Astrocyte (in vitro differentiated cells and primary cell): ENCODE measurements around the gene SNX30. TPM values are rescaled to one million over a fixed set of nuclear protein-coding genes. Genes with fewer than 3 reads are reported as not detected.
A peak's percentile ranks its signal among the peaks of the same experiment; 100 is the strongest.

Source experiments
- DNase-seq: peaks from one replicate; pipeline ENCODE4 v3.0.0-alpha.2; 2010; ENCODE audit warnings: low read depth
- FAIRE-seq: peaks from 2 replicates; lab custom pipeline; 2011; peaks lifted over from hg19 to GRCh38; lab: Jason Lieb, UNC
- H2AFZ ChIP-seq: 2 replicates; pipeline ENCODE4 v1.6.0; 2012; ENCODE audit warnings: low read depth, low read length, inconsistent platforms
- H3K27ac ChIP-seq: 2 replicates; pipeline ENCODE4 v1.5.1; 2011; ENCODE audit warnings: low read depth, low read length, inconsistent platforms
- H3K27me3 ChIP-seq: 2 replicates; pipeline ENCODE4 v1.6.0; 2011; ENCODE audit warnings: low read length, inconsistent platforms; ENCODE audit not compliant: insufficient read depth
- H3K36me3 ChIP-seq: 2 replicates; pipeline ENCODE4 v1.5.1; 2011; ENCODE audit warnings: low read length, inconsistent platforms; ENCODE audit not compliant: insufficient read depth
- H3K4me1 ChIP-seq: 2 replicates; pipeline ENCODE4 v1.5.1; 2011; ENCODE audit warnings: low read length, inconsistent platforms; ENCODE audit not compliant: insufficient read depth
- H3K4me2 ChIP-seq: 2 replicates; pipeline ENCODE4 v1.6.0; 2012; ENCODE audit warnings: low read length, inconsistent platforms
- H3K4me3 ChIP-seq: 2 replicates; pipeline ENCODE4 v1.5.1; 2011; ENCODE audit warnings: low read depth, mild to moderate bottlenecking, low read length, inconsistent platforms; ENCODE audit not compliant: insufficient read depth
- H3K79me2 ChIP-seq: 2 replicates; pipeline ENCODE4 v1.6.0; 2012; ENCODE audit warnings: mild to moderate bottlenecking, low read length, inconsistent platforms; ENCODE audit not compliant: insufficient read depth
- H3K9ac ChIP-seq: 2 replicates; pipeline ENCODE4 v1.6.0; 2012; ENCODE audit warnings: mild to moderate bottlenecking, low read length, inconsistent platforms
- H3K9me3 ChIP-seq: 2 replicates; pipeline ENCODE4 v1.5.1; 2012; ENCODE audit warnings: low read depth, mild to moderate bottlenecking, low read length, inconsistent platforms; ENCODE audit not compliant: insufficient read depth
- H4K20me1 ChIP-seq: 2 replicates; pipeline ENCODE4 v1.6.0; 2012; ENCODE audit warnings: low read length, inconsistent platforms; ENCODE audit not compliant: insufficient read depth
- H3K27ac Mint-ChIP-seq: one replicate; pipeline ENCODE4 v1.8.0; 2021; ENCODE audit warnings: mild to moderate bottlenecking, mixed read lengths; ENCODE audit not compliant: unreplicated experiment
- H3K27me3 Mint-ChIP-seq: one replicate; pipeline ENCODE4 v1.8.0; 2021; ENCODE audit warnings: low read depth, mixed read lengths; ENCODE audit not compliant: unreplicated experiment
- H3K36me3 Mint-ChIP-seq: one replicate; pipeline ENCODE4 v1.8.0; 2021; ENCODE audit warnings: low read depth, mixed read lengths; ENCODE audit not compliant: unreplicated experiment
- H3K4me1 Mint-ChIP-seq: one replicate; pipeline ENCODE4 v1.8.0; 2021; ENCODE audit warnings: low read depth, mixed read lengths; ENCODE audit not compliant: unreplicated experiment
- H3K4me3 Mint-ChIP-seq: one replicate; pipeline ENCODE4 v1.8.0; 2021; ENCODE audit warnings: mild to moderate bottlenecking, moderate library complexity, mixed read lengths; ENCODE audit not compliant: unreplicated experiment
- H3K9me3 Mint-ChIP-seq: one replicate; pipeline ENCODE4 v1.8.0; 2021; ENCODE audit warnings: mild to moderate bottlenecking, mixed read lengths; ENCODE audit not compliant: unreplicated experiment
- EZH2 ChIP-seq: IDR thresholded peaks from 2 replicates; pipeline ENCODE4 v1.6.1; 2012; ENCODE audit warnings: mild to moderate bottlenecking, low read length, inconsistent platforms; ENCODE audit not compliant: insufficient read depth
- total RNA-seq: library from RNA; stranded (reverse); gene quantifications from 2 replicates; pipeline ENCODE4 v1.2.1, GENCODE V29; 2021
- TF ChIP-seq, protein P1 (sequence below): IDR thresholded peaks from 2 replicates; pipeline ENCODE4 v1.5.1; 2011; ENCODE audit warnings: low read depth, mild to moderate bottlenecking, inconsistent platforms, low read length, moderate library complexity; ENCODE audit not compliant: insufficient read depth

SNX30 gene
- total RNA-seq, 1 donor from 2014 or later, result 12.8 TPM

DNA sequence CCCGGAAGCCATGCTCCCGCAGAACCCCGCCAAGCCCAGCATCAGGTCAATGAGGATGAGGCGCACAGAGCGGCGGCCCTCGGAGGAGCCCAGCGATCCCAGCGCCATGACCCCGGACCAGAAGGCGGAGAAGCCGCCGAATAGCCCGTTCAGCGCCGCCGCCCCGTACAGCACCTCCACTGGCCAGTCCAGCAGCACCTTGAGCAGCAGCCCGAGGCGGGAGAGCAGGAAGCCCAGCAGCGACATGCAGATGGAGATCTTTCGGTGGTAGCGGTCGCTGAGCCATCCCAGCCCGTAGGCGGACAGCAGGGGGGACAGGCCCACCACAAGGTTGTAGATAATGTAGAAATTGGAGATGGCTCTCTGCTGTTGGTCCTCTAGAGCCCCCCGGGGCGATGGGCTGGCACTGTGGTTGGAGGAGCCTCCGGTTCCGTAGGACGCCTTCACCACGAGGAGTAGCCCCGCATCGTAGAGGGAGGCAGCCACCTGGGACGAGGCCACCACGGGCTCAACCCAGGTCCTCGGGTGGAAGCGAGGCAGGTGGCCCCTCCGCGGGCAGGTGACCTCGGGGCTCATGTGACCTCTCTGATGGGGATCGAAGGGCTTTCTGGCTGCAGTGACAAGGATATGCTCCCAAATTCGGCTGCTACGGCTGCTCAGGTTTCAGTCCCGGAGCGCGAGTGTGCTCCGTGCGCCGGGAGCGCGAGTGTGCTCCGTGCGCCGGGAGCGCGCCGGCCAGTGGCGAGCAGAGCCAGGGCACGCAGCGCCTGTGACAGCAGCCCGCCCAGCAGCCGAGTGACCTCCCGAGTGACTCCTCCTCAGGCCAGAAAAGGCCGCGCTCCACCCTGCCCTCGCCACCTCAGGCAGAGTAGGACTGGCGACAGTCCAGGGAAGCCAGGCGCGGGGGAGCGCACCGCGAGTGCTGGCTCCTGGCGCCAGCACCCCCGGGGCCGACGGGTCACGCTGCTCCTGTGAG is 139.8 kb downstream of the SNX30 start, which contains the start of gene SLC46A2:
SLC46A2 (minus strand) TSS at position 771 of the 976 bp plus-strand sequence; CDS start at position 576, 195 bp downstream.
- no peaks in the 10 kb centered on the region for H4K20me1 ChIP-seq

DNA sequence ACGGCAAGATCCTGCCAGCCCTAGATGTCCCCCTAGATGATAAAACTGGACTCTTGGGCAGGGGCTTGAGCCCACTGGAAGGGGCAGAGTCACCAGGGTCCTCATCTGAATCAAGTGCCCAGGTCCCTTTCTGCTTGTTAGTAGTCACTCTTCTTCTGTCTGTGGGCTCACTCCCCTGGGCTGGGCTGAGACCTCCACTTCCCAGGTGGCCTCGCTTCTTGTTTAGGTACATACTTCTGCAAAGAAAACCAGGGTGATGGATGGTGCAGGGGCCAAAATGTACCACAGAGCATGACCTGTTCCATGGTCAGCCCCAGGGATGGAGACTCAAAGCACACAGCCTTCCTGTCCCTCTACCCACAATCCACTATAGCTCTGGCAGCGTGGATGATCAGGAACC is 141.0 kb downstream of the SNX30 start:
- H3K27me3 Mint-ChIP-seq, result peaks cover 17% of the 10 kb centered on the region
- peaks cover 8% of the 10 kb centered on the region for H3K4me1 Mint-ChIP-seq
- no peak overlapping the region for H3K4me3 Mint-ChIP-seq
- peaks cover 5% of the 10 kb centered on the region for H3K36me3 Mint-ChIP-seq
- Histone ChIP-seq H3K4me3 (no peak overlapping the region), H3K4me1 (peaks cover 2% of the 10 kb centered on the region), H3K36me3 (no peaks in the 10 kb centered on the region), H3K27me3 (peaks cover 8% of the 10 kb centered on the region), H3K9ac (no peak overlapping the region), H3K9me3 (no peaks in the 10 kb centered on the region), H3K27ac (no peak overlapping the region), H3K79me2 (no peaks in the 10 kb centered on the region), H4K20me1 (no peaks in the 10 kb centered on the region), H2AFZ (no peak overlapping the region), H3K4me2 (no peak overlapping the region)
- H3K27ac Mint-ChIP-seq, result no peak overlapping the region
- TF ChIP-seq, protein P1, sequence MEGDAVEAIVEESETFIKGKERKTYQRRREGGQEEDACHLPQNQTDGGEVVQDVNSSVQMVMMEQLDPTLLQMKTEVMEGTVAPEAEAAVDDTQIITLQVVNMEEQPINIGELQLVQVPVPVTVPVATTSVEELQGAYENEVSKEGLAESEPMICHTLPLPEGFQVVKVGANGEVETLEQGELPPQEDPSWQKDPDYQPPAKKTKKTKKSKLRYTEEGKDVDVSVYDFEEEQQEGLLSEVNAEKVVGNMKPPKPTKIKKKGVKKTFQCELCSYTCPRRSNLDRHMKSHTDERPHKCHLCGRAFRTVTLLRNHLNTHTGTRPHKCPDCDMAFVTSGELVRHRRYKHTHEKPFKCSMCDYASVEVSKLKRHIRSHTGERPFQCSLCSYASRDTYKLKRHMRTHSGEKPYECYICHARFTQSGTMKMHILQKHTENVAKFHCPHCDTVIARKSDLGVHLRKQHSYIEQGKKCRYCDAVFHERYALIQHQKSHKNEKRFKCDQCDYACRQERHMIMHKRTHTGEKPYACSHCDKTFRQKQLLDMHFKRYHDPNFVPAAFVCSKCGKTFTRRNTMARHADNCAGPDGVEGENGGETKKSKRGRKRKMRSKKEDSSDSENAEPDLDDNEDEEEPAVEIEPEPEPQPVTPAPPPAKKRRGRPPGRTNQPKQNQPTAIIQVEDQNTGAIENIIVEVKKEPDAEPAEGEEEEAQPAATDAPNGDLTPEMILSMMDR, result no peak
- no peak for TF ChIP-seq EZH2
- FAIRE-seq, result no peak
- no peak for DNase-seq
- peaks cover 3% of the 10 kb centered on the region for H3K9me3 Mint-ChIP-seq

More for the DNA sequence above, 139.8 kb downstream of the SNX30 start, which contains the start of gene SLC46A2:
- Histone ChIP-seq H3K9me3 (no peaks in the 10 kb centered on the region), H3K27me3 (peaks cover 8% of the 10 kb centered on the region), H3K4me3 (peak within 1 kb of the TSS; percentile 33), H2AFZ (peak within 1 kb of the TSS; percentile 34), H3K4me1 (peaks cover 2% of the 10 kb centered on the region), H3K79me2 (no peaks in the 10 kb centered on the region), H3K36me3 (no peaks in the 10 kb centered on the region), H3K27ac (no peak within 1 kb of the TSS), H3K4me2 (peak within 1 kb of the TSS; percentile 78), H3K9ac (no peak within 1 kb of the TSS)
- no peak for TF ChIP-seq EZH2
- TF ChIP-seq, protein P1, result no peak
- FAIRE-seq (no peak), DNase-seq (no peak)
- H3K36me3 Mint-ChIP-seq, result peaks cover 5% of the 10 kb centered on the region
- H3K27me3 Mint-ChIP-seq, result peaks cover 17% of the 10 kb centered on the region
- no peak within 1 kb of the TSS for H3K4me3 Mint-ChIP-seq
- H3K4me1 Mint-ChIP-seq, result peaks cover 8% of the 10 kb centered on the region
- no peak within 1 kb of the TSS for H3K27ac Mint-ChIP-seq
- H3K9me3 Mint-ChIP-seq, result peaks cover 3% of the 10 kb centered on the region
